Measurements from ENCODE around the gene KRT23. TPM values are rescaled to one million over a fixed set of nuclear protein-coding genes. Genes with fewer than 3 reads are reported as not detected.

The KRT23 gene
- total and polyA plus RNA-seq, 12 donors: 0.01 to 0.25 (median 0.21) TPM; not detected in 8

- Histone ChIP-seq H3K9me3 (no peaks in the 10 kb centered on the region), H3K27me3 (peaks cover 0 to 22% (median 5%) of the 10 kb centered on the region in 7 donors), H3K4me3 (no peak overlapping the region), H3K4me1 (no peaks in the 10 kb centered on the region), H3K36me3 (no peaks in the 10 kb centered on the region), H3K27ac (no peak overlapping the region)
- intact Hi-C loops (cut with DNase I): no loop called here
- TF ChIP-seq, protein P1, sequence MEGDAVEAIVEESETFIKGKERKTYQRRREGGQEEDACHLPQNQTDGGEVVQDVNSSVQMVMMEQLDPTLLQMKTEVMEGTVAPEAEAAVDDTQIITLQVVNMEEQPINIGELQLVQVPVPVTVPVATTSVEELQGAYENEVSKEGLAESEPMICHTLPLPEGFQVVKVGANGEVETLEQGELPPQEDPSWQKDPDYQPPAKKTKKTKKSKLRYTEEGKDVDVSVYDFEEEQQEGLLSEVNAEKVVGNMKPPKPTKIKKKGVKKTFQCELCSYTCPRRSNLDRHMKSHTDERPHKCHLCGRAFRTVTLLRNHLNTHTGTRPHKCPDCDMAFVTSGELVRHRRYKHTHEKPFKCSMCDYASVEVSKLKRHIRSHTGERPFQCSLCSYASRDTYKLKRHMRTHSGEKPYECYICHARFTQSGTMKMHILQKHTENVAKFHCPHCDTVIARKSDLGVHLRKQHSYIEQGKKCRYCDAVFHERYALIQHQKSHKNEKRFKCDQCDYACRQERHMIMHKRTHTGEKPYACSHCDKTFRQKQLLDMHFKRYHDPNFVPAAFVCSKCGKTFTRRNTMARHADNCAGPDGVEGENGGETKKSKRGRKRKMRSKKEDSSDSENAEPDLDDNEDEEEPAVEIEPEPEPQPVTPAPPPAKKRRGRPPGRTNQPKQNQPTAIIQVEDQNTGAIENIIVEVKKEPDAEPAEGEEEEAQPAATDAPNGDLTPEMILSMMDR (IDR thresholded peaks at IDR 0.05): no peak
- no peak for ATAC-seq
- WGBS, 2 donors: 87 to 89% methylated on average over 4 of the region's 4 CpGs
- DNase-seq: no peak
These were observed 24.7 kb upstream of the KRT23 start for GRCh38 chr17:40962059-40962561.

GRCh38 chr17:40961591-40961990 is 24.1 kb upstream of the KRT23 start:
- no peak for DNase-seq
- 85 to 98% methylated on average over 1 of the region's 1 CpG for WGBS, 2 donors
- Histone ChIP-seq H3K27me3 (peaks cover 0 to 17% (median 5%) of the 10 kb centered on the region in 7 donors), H3K4me3 (no peak overlapping the region), H3K9me3 (no peaks in the 10 kb centered on the region), H3K4me1 (no peaks in the 10 kb centered on the region), H3K36me3 (no peaks in the 10 kb centered on the region), H3K27ac (no peak overlapping the region)
- no peak for ATAC-seq
- intact Hi-C loops (cut with DNase I): no loop called here
- TF ChIP-seq, protein P1 (IDR thresholded peaks at IDR 0.05): no peak

DNA sequence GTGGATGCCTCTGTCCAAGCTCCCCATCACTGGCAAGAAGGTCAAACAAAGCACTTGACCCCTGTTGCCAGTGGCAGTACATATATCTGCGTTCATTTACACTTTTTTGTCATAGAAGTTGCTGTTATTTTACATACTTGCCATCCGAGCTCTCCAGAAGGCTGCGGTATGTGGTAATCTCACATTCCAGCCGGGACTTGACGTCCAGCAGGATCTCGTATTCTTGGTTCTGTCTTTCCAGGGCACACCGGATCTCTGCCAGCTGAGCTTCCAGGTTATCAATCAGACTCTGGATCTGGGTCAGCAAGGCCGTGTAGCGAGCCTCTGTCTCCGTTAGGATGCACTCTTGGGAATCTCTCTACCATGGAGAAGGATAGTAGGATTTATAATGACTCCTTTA is 22.7 kb upstream of the KRT23 start:
- TF ChIP-seq, protein P1 (IDR thresholded peaks at IDR 0.05): no peak
- DNase-seq (no peak), ATAC-seq (no peak)
- H3K27me3 ChIP-seq: peaks cover 0 to 17% (median 8%) of the 10 kb centered on the region in 7 donors
- no peak overlapping the region for H3K4me3 ChIP-seq
- H3K27ac ChIP-seq: no peak overlapping the region
- H3K4me1 ChIP-seq: no peaks in the 10 kb centered on the region
- no peaks in the 10 kb centered on the region for H3K9me3 ChIP-seq
- 36 to 43% methylated on average over 10 of the region's 10 CpGs for WGBS, 2 donors
- no peaks in the 10 kb centered on the region for H3K36me3 ChIP-seq
- intact Hi-C loops (cut with DNase I): no loop called here

DNA sequence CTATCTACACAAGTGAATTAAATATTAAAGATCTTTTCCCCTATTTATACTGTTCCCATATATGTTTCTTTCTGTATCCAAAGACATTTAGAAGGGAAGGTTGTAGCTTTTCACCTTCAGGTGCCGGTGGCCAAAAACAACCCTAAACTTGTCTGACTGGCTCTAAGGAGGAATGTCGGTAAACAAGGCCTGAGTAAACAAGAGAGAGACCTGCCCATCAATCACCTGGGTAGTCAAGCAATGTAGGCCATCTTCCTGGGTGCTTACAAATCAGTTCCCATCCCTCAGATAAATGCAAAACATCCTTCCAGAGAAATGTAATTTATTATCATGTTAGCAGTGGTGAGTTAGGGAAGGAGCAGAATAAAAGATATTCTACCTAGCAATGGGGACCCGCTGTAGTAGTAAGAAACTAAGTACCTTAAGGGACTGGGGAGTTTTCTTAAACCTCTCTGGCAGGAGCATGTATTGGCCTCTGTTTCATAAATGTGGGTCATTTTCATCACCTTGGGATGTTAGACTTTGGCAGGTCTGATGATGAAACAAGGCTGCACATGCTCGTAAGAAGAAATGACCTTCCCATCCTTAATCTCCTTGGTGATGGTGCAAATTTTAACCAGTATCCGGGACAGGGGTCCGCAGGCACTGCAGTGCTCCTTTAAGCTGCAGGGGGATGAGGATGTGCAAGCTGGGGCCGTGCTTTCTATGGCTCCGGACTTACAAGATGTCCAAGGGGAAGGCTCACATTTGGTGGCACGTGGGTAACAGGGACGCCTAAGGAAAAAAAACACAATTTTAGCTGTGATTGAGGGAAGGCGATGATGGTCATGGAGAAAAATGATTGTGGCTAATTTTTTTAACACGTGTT is 20.9 kb upstream of the KRT23 start:
- H3K36me3 ChIP-seq: no peaks in the 10 kb centered on the region
- ATAC-seq (no peak), DNase-seq (no peak)
- intact Hi-C loops (cut with DNase I): no loop called here
- peaks cover 0 to 23% (median 17%) of the 10 kb centered on the region in 7 donors for H3K27me3 ChIP-seq
- TF ChIP-seq, protein P1 (IDR thresholded peaks at IDR 0.05): no peak
- no peak overlapping the region for H3K4me3 ChIP-seq
- H3K4me1 ChIP-seq: no peaks in the 10 kb centered on the region
- 75 to 78% methylated on average over 12 of the region's 12 CpGs for WGBS, 2 donors
- no peak overlapping the region for H3K27ac ChIP-seq
- H3K9me3 ChIP-seq: no peaks in the 10 kb centered on the region

Measured in heart right ventricle (tissue), 16 donors.